Activated T-cell treated with anti-CD3 and anti-CD28 coated beads for 1 hour (primary cell): Measurements from ENCODE around the gene C2.

Source experiments
- DNase-seq: peaks from one replicate; pipeline ENCODE4 v3.0.0-alpha.2; 2020; ENCODE audit warnings: low read depth

Gene C2

GRCh38 chr6:31927242-31927862 lies at the start of gene C2:
Gene C2 (plus strand): TSS chr6:31927717. CDS start chr6:31927753, 36 bp downstream.
- no peak for DNase-seq

GRCh38 chr6:31878222-31878621 lies 49.3 kb upstream of the C2 start:
- DNase-seq = no peak

GRCh38 chr6:31878726-31879125 lies 48.8 kb upstream of the C2 start, which contains the start of gene SLC44A4:
Gene SLC44A4 (minus strand): TSS chr6:31878997. CDS start chr6:31878980, 17 bp downstream.
- DNase-seq = no peak

- DNase-seq = no peak
These were observed 48.4 kb upstream of the C2 start for GRCh38 chr6:31879143-31879542.

- DNase-seq = no peak
These were observed 47.6 kb upstream of the C2 start for GRCh38 chr6:31879901-31880300.

GRCh38 chr6:31880616-31881015 lies 46.9 kb upstream of the C2 start:
- no peak for DNase-seq

GRCh38 chr6:31881136-31881859 lies 46.2 kb upstream of the C2 start:
- no peak for DNase-seq

GRCh38 chr6:31882344-31882743 lies 45.2 kb upstream of the C2 start:
- DNase-seq = no peak

GRCh38 chr6:31883676-31884075 lies 43.8 kb upstream of the C2 start:
- DNase-seq = no peak

- DNase-seq = no peak
These were observed 42.9 kb upstream of the C2 start for GRCh38 chr6:31884528-31885035.

GRCh38 chr6:31886541-31886991 lies 41.0 kb upstream of the C2 start:
- no peak for DNase-seq

- no peak for DNase-seq
These were observed 40.1 kb upstream of the C2 start for GRCh38 chr6:31887173-31888007.

GRCh38 chr6:31888276-31889258 lies 39.0 kb upstream of the C2 start:
- DNase-seq = peak; percentile 60

GRCh38 chr6:31889331-31889972 lies 38.1 kb upstream of the C2 start:
- DNase-seq = no peak

- no peak for DNase-seq
These were observed 34.7 kb upstream of the C2 start for GRCh38 chr6:31892821-31893220.

GRCh38 chr6:31896493-31896855 lies 31.0 kb upstream of the C2 start:
- DNase-seq = no peak

- DNase-seq = no peak
These were observed 30.5 kb upstream of the C2 start for GRCh38 chr6:31896856-31897611.

- peak; percentile 76 for DNase-seq
These were observed 29.7 kb upstream of the C2 start, which contains the start of gene EHMT2 for GRCh38 chr6:31897612-31898382. Gene EHMT2 (minus strand): TSS chr6:31897698. CDS start chr6:31897677, 21 bp downstream.

- no peak for DNase-seq
These were observed 29.0 kb upstream of the C2 start for GRCh38 chr6:31898383-31899011.
